Panc1 (cell line): ENCODE results near the gene GDPD2.

Experiments
- CTCF ChIP-seq: fragments of 450-650 bp; IDR thresholded peaks from 2 replicates; pipeline ENCODE4 v1.5.1; 2017; ENCODE audit warnings: mild to moderate bottlenecking
- POLR2AphosphoS5 ChIP-seq: IDR thresholded peaks from 2 replicates; pipeline ENCODE4 v1.6.1; 2012; ENCODE audit warnings: mild to moderate bottlenecking, low read depth, low read length, moderate library complexity

GRCh38 chrX:70411475-70411874 is 11.6 kb upstream of the GDPD2 start:
- TF ChIP-seq CTCF (no peak), POLR2AphosphoS5 (no peak)
